ENCODE results near the gene RAD17.
"Not testable (repeated sequence)": the region's sequence is repeated elsewhere in the genome, so short reads cannot be mapped to it uniquely, and the experiment has no call there.

The RAD17 gene, protein sequence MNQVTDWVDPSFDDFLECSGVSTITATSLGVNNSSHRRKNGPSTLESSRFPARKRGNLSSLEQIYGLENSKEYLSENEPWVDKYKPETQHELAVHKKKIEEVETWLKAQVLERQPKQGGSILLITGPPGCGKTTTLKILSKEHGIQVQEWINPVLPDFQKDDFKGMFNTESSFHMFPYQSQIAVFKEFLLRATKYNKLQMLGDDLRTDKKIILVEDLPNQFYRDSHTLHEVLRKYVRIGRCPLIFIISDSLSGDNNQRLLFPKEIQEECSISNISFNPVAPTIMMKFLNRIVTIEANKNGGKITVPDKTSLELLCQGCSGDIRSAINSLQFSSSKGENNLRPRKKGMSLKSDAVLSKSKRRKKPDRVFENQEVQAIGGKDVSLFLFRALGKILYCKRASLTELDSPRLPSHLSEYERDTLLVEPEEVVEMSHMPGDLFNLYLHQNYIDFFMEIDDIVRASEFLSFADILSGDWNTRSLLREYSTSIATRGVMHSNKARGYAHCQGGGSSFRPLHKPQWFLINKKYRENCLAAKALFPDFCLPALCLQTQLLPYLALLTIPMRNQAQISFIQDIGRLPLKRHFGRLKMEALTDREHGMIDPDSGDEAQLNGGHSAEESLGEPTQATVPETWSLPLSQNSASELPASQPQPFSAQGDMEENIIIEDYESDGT

DNA sequence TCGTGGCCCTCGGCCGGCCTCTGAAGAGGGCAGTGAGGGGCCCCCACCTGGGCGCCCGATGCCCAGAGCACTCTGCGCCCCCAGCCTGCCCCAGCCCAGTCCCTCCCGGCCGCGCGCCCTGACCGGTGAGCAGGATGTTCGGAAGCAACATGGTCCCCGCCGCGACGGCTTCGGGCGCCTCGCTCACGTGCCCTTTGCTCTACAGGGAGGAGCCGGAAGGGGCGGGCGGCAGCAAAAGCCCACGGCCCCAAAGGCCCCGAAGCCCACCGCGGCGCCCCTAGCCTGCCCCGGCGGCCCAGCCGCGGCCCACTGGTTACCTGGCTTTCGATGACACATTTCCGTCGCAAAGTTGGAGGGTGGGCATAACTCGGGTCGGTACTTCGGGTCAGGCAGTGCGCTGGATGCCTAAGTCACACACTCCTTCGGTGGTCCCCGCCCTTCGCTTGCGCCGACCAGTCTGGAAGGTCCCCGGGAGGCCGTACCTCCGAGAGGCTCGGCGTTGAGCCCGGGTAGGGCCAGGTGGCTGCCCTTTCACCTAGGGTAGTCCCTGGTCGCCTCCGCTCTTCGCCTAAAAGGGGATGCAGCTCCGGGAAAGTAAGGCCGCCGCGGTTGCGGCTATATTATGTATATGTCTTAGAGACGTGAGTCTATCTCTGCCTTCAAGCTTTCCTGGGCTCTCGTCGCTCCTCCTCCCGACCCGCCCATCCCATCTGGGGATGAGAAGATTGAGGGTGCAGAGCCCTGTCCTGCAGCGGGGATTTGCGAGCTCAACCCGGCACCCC, at the start of gene RAD17, which contains the start of the genes AK6 and TAF9:
TSS of gene RAD17 (plus strand) at position 479 of the 782 bp plus-strand sequence. CDS start 2,391 bp downstream, outside the sequence.
TSS of gene AK6 (minus strand) at position 181 of the 782 bp plus-strand sequence. CDS start at position 151, 30 bp downstream.
TSS of gene TAF9 (minus strand) at position 181 of the 782 bp plus-strand sequence. CDS start 3,783 bp downstream, outside the sequence.
- peak; percentile 90 to 95 (median 94) for DNase-seq

DNA sequence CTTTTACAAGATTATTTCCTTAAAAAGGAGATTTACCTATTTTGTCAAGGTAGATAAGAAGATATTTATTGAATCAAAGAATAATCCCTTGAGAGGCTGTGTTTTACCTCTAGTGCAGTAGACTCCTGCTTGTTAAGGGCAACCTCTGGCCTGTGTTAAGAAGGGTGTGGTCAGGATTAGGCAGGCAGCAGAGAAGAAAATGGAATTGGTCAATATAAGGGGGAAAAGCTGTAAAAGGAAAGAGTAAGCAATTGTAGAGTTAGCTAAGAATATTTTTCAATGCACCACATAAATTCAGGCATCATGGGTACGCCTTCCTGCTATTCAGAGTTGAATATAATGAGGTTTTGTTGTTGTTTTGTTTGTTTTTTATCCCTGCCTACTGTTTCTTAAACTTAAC, 43.3 kb upstream of the RAD17 start:
- DNase-seq = no peak

DNA sequence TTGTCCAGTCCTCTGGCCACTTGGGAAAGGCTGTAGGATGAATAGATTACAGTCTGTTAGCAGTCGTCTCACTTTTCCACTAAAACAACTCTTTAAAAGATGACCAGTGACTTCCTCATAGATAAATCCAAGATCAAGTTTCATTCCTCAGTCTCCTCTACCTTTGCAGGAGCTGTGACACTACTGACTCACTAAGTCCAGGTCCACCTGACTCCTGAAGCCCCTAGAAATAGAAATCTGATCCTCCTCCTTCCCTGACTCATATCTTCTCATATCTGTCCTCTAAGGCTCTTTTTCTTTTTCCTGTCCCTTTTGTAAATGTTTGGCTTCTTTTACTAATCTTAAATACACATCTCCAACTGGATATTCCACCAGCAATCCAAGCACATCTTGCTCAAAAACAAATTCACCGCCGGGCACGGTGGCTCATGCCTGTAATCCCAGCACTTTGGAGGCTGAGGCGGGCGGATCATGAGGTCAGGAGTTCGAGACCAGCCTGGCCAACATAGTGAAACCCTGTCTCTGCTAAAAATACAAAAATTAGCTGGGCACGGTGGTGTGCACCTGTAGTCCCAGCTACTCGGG, 39.6 kb upstream of the RAD17 start:
- no peak for DNase-seq

DNA sequence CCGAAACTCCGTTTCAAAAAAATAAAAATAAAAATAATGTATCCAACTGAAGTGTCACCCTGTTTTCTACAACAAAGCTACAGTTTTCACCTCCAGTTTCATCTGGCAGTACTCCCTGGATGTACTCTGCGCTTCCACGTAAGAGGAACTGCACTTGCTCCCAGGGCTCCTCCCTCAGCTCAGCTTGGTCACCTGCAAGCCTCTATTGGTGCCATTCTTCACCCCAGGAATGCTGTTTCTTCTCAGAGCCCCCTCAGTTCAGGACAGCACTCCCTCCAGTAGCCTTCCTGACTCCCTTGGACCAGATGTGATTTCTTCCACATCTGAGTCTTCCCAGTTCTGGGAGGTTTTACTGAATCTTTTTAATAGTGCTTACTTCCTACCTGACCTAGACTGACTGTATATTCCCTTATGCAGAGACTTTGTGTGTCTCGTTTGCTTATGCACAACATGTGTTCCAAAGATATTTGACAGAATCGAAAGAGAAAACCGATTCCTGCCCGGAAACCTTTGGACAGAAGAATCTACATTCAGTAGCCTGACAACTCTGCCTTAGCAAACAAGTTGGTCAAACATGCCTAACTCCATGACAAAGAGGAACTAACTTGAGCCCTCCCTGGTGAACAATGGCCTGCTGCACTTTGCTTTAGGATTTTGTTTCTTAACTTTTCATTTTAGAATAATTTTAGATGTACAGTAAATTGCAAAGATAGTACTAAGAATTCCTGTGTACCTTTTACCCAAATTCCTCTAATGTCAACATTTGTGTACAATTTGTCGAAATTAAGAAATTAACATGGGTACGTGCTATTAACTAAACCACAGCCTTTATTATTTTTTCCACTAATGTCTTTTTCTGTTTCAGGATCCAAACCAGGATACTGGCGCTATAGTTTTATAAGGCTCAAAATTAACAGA, 37.8 kb upstream of the RAD17 start:
- no peak for DNase-seq

DNA sequence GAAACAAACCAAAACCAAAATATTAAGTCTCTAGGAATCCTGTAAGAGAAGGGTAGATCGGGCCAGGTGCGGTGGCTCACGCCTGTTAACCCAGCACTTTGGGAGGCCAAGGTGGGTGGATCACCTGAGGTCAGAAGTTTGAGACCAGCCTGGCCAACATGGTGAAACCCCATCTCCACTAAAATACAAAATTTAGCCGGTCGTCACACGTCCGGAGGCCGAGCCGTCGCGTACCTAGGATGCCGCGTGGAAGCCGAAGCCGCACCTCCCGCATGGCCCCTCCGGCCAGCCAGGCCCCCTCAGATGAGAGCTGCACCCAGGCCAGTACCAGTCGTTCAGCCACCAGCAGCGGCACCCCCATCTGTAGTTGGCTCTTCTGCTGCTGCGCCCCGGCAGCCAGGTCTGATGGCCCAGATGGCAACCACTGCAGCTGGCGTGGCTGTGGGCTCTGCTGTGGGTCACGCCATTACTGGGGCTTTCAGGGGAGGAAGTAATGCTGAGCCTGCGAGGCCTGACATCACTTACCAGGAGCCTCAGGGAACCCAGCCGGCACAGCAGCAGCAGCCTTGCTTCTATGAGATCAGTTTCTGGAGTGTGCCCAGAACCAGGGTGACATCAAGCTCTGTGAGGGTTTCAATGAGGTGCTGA, 35.8 kb upstream of the RAD17 start:
- DNase-seq = not testable (repeated sequence)

DNA sequence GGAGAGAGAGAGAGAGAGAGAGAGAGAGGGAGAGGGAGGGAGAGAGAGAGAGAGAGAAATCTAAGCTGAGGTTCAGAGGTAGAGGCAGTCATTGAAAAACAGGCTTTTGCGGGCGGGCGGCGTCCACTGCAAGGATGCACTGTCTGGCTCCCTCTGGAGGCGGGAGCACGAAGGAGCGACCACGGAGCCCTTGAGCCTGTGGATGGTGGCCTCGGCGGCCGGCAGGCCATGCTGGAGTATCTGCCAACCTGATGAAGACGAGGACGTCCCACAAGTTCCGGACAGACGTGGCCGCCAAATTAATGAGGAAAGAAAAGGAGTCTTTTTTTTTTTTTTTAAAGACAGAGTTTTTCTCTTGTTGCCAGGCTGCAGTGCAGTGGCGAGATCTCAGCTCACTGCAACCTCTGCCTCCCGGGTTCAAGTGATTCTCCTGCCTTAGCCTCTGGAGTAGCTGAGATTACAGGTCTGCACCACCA, 34.8 kb upstream of the RAD17 start:
- DNase-seq = peak in 3 of 4 experiments; percentile 31 to 62 (median 59)

DNA sequence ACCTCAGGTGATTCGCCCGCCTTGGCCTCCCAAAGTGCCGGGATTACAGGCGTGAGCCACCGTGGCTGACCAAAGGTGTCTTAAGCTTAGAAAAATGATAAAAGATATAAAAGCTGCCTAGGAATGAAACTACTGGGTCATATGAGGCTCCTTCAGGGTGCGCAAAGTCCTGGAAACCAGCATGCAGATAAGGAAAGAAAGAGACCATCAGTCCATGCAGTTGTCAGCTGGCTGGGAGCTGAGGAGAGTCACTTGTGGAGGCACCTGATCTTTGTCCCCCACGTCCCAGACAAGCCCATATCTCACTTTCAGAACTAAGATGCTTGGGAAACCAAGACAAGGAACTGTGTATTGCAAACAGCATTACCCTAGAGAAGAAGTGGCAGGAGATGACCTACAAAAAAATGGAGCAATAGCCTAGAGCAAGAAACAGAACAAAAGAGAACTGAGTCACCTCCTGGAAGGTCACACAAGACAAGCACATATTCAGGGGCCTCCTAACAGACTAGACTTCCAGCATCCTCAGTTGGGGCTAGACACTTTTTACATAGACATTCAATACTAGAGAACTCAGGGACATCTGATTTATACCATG, 34.2 kb upstream of the RAD17 start:
- DNase-seq = no peak

DNA sequence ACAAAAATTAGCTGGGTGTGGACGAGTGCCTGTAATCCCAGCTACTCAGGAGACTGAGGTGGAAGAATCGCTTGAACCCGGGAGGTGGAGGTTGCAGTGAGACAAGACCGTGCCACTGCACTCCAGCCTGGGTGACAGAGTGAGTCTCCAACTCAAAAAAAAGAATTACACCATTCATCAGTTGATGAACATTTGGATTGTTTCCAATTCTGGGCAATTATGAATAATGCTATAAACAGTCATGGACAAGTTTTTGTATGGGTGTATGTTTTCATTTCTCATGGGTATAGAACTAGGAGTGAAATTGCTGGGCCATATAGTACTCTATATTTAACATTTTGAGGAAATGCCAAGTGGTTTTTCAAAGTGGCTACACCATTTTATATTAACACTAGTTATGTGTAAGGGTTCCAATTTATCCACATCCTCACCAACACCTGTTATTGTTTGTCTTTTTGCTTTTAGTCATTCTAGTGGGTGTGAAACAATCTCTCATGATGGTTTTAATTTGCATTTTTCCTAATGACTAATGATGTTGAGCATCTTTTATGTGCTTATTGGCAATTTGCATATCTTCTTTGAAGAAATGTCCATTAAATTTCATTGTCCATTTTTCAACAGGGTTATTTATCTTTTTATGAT, 28.0 kb upstream of the RAD17 start:
- no peak for DNase-seq

DNA sequence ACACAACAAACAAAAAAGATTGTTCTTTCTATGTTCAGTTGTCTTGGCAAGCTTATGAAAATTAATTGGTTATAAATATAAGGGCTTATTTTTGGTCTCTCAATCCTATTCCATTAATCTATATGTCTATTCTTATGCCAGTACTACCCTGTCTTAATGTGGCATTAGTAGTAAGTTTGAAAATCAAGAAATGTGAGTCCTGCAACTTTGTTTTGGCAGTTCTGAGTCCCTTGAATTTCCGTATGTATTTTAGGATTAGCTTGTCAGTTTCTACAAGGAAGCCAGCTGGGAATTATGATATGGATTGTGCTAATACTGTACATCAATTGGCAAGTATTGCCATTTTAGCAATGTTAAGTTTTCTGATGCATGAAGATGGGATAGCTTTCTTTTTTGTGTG, 26.5 kb upstream of the RAD17 start:
- no peak for DNase-seq

DNA sequence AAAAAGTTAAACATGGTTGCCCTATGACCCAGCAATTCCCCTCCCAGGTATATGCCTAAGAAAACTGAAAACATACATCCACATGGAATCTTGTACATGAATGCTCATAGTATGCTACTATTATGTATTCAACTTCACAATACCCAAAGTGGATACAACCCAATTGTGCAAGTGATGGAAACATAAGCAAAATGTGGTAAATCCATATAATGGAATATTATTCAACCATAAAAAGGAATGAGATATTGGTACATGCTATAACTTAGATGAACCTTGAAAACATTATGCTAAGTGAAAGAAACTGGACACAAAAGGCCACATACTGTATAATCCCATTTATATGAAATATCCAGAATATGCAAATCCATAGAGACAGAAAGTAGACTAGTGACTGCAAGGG, 19.0 kb upstream of the RAD17 start:
- DNase-seq = no peak

DNA sequence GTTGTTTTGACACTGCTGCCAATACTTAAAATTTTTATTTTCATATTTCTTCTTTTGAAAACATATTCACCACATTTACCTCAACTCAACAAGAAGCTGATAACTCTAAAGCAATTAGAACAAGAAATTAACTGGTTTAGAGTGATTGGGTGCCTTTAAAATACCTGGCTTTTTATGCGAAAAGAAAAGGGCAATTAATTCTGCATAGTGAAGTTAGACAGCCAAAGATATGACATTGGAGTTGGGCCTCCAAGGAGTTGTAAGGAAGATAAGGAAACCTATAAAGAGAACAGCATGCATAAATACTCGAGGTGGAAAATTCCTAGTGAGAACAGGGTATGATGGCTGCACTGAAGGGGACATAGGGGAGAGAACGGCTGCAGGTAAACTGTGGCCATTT, 9.9 kb upstream of the RAD17 start:
- no peak for DNase-seq

DNA sequence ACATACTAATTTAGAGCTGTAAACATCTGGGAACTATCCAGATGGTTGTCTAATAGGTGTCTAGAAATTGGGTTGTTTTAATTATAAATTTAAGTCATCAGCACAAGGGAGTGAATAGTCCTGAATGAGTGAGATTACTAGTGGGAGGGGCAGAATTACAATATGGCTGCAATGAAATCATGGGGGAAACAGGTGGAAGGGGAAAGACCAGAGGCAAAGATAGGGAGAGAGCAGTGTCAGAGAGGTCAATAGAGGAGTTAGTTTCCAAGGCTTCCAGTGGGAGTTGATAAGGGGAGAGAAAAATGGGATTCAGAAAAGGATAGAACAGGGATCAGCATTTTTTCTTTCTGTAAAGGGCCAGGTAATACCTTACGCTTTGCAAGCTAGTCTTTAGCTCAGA, 9.2 kb upstream of the RAD17 start:
- DNase-seq = no peak

DNA sequence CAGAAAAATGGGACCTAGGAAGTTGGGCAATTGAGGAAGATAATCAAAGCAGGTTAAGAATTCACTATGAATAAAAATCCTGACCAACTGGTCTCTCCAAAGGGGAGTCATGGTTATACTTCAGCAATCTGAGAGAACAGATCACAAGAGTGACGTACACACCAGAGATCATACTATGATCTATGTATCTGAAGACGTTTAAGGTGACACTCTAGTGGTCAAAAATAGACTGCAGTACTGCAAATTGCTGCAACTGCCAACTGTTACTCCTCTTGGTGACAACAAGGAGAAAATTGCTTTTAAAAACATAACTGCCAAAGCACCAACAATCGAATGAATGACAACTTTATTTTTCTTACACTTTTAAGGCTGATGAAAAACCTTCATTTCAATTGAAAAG, 5.2 kb upstream of the RAD17 start:
- DNase-seq = no peak

DNA sequence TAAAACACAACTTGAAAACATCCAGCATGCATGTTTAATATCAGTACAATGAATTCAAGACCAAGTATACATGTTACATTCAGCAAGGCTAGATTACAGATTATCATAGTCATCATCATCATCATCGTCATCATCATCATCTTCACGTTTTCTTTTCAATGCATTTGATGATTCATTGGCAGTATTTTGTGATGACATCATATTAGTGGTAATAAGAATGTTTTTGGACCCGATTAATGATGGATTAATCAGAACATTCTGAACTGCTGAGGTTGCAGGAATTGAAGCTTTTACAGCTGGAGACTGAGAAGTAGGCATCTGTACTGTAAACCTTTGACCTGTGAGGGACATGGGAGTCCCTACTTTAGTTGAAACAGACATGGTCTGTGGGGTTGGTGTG, 4.8 kb upstream of the RAD17 start:
- no peak for DNase-seq

DNA sequence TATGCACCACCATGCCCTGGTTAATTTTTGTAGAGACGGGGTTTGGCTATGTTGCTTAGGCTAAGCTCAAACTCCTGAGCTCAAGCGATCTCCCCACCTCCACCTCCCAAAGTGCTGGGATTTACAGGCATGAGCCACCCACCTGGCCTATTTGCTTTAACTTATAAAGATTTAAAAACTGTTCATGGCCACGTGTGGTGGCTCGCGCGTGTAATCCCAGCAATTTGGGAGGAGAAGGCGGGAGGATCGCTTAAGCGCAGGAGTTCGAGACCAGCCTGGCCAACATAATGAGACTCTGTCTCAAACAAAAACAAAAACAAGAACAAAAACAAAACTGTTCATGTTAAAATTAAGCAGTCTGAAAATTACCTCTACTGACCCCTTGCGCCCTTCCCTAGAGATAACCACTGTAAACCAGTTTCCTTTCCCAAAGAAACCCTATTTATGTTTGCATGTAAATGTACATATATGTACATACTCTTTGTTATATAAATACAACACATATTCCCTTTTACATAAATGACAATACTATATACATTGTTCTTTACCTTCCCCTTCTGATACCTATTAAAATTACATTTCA, 1.8 kb upstream of the RAD17 start:
- DNase-seq = no peak

DNA sequence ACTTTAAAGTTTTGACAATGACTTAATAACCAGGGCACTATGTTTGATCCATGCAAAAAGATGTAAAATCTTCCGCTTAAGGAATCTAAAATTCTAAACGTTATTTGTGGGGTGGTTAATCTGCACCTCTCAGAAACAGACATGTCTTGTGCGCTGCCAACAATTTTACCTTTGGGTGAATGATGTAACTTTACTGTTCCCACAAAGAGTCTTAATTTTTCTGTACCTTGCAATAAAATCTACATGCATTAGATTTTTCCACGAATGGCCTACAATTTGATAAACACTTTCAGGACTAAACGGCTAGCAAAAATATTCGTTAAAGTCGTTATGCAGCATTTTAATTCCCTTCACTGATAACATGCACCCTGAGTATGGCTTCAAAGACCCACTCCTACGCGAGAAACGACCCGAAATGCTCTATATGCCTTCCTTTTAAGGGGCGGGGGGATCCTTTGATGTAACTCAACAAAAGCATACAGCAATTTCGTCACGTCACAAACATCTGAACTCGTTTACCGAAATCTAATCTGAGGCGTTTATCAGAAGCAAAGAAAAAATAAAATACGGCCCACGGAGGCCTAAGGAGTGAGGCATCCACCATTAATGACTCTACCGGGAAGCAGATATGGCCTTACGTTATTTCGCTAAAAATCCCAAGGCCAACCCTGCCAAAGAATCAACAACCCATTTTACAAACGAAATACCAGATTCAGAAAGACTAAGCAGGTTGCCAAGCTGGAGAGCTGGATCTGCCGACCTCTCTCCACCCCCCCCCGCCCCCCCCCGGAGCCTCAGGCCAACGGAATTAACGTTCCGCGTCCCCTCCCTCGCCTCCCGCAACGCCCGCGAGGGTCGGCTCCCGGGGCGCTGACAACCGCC, 919 bp upstream of the RAD17 start:
- peak in 1 of 4 experiments; percentile 5 for DNase-seq

DNA sequence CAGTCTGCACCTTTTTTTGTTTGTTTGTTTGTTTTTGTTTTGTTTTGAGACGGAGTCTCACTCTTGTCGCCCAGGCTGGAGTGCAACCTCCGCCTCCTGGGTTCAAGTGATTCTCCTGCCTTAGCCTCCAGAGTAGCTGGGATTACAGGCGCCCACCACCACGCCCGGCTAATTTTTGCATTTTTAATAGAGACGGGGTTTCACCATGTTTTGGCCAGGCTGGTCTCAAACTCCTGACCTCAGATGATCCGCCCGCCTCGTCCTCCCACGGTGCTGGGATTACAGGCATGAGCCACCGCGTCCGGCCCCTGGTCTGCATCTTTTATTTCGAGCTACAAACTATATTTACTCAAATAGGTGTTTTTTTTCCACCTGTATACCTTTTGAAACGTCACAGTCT, 717 bp downstream of the RAD17 start:
- not testable (repeated sequence) for DNase-seq

DNA sequence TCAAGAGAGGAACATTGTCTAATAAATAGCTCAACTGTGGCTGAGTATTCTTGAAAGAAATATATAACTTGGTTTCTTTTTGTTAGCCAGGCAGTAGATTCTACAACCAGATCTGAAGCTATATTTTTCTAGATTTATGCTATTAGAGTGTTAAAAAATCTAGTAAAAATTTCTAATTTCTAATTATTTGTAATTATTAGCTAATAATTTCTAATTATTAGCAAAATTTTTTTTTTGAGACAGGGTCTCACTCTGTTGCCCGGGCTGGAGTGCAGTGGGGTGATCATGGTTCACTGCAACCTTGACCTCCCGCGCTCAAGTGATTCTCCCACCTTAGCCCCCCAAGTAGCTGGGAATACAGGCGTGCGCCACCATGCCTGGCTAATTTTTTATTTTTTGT, 2.8 kb downstream of the RAD17 start:
- no peak for DNase-seq

Measured in activated naive CD4-positive, alpha-beta T cell (primary cell).